ENCODE data around the gene FZD10.

GRCh38 chr12:130131801-130132200 lies 30.5 kb upstream of the FZD10 start:
- TF ChIP-seq CTCF (IDR thresholded peaks at IDR 0.05; ENCODE audit: low read length) (no peak), EZH2 (optimal IDR thresholded peaks at IDR 0.05; ENCODE audit: low read depth, low read length) (no peak), EZH2phosphoT487 (IDR thresholded peaks at IDR 0.05; ENCODE audit: low read length) (no peak)

Measured in MM.1S (cell line).